ENCODE measurements around the gene HUS1B.
"Not testable (repeated sequence)": the region's sequence is repeated elsewhere in the genome, so short reads cannot be mapped to it uniquely, and the experiment has no call there.

Gene HUS1B

DNA sequence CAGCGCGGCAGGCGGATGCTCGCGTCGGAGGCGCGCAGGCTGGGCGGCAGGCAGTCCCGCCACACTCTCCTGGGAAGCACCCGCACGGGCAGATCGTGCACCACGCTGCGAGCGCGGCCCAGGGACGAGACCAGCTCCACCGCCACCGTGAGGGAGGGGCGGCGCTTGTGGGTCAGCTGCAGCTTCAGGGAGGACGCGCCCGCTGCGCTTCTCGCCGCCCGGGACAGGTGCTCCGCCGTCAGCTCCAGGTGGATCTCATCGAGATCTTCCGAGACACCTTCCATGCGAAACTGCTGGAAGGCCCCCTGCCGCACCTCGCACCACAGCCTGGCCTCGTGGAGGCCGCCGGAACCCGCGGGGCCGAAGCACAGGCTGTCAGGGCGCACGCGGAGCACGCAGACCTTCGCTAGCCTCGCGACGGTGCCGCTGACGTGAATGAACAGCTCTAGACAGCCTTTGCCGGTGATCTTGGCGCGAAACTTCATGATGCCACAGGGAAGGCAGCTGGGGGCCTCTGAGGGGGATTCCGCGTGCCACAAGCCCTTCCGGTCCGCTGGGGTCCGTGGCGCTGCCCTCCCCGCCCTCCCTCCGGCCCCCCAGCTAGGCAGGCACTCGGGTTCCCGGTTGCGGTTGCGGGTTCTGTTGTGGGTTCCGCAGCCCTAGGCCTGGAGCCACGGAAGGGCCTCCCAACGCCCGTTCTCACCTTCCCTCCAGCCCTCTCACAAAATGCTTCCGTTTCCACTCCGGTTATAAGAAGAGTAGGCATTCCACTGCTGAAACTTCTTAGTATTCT, at the start of gene HUS1B:
HUS1B (minus strand) TSS at position 641 of the 793 bp plus-strand sequence; CDS start at position 485, 156 bp downstream.
- no peak for ATAC-seq

DNA sequence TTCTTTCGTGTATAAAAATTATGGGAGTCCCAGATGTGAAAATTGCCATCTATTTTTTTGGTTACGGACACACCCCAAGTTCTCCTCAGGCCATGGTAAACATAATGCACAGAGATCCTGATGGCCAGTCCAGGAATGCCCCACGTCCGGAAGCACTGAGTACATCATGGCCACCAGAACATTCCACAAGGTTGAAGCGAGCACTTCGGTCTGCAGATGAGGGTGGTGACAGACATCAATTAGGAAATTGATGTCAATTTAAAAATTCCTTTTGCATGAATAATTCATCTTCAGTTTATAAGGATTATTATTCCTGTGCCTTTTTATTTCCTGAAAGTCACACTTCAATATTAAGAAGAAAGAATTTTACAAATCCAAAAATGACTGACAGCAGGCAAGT, 49.2 kb upstream of the HUS1B start:
- no peak for ATAC-seq

DNA sequence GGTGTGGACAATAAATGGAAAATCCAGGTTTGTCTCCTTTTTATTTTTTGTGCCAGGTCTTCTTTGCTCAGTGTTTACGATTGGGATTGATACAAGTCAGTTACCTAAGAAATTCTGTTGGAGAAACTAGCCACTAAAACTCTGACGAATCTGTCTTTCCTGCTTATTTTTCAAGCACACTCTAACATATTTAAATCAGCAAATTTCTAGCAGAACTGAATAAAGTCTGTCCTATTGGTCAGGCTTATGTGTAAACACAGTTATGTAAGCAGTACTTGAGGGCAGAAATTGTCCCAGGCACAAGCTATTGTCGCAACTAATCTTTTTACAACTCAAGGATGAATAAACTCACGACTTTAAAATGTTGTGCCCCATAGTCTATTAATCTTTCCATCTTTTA, 48.1 kb upstream of the HUS1B start:
- ATAC-seq, result no peak

DNA sequence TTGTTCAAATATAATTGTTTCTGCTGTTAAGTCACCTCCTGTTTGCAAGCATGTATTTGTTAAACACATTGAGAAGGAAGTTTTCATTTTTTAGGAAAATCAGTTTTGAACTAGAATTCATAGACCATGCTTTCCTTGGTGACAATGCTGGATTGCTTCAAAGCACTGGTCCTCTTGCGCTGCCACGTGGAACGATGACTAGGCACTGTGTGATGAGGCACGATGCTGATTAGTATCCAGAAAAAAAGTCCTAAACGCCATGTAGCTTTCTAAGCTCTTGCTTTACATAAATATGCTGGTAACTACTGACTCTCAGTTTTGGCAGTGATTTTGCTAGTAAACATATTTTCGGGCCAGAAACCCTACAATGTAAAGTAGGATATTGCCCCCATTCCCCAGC, 47.1 kb upstream of the HUS1B start:
- ATAC-seq, result no peak

DNA sequence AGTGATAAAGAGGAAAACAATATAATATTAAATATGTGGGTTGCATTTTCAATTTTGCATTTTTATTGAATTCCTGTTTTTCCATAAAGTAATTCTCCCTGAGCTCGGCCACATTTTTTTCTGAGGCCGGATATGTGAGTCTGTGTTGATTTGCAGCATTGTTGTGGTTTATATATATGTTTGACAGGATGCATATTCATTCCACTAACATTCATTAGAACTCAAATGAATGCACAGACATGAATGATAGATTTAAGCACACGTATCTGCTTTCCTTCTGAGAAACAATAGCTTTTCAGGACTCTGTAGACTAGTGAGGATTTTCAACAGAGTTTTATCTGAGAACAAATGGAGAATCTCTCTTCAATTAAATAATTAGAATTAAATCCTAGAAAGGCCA, 46.7 kb upstream of the HUS1B start:
- ATAC-seq, result no peak

DNA sequence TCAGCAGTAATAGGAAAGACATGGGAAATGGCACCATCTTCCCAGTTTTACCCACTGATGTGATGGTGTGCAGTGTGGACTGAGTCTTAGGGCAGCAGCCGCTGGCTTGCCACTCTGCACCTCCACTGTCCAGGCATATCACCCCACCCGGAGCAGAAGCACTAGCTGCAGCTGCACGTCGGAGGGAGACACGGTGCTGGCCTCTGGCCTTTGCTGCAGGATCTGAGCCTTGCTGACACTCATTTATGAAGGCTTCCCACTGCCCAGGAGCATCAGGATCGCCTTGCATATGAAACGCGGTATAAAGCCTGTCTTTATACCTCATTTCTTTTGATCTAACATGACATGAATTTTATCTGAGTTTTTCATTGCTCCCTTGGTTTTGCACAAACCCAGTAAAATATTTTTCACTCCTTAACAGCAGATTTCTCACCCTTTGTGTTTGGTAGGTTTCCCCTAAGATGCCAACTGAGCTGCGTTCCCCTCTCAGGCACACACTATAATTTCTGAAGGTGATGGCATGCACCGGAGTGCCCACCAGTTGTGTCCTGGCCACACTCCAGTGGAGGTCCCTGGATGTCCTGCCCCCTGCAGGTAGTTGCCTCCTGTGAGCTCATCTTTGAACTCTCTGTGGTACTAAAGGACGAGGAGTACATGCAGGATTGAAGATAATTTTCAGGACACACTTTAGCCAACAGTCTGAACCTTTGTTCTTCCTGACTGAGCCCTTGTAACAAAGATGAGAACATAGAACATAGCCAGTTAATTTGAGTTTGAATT, 45.0 kb upstream of the HUS1B start:
- no peak for ATAC-seq

DNA sequence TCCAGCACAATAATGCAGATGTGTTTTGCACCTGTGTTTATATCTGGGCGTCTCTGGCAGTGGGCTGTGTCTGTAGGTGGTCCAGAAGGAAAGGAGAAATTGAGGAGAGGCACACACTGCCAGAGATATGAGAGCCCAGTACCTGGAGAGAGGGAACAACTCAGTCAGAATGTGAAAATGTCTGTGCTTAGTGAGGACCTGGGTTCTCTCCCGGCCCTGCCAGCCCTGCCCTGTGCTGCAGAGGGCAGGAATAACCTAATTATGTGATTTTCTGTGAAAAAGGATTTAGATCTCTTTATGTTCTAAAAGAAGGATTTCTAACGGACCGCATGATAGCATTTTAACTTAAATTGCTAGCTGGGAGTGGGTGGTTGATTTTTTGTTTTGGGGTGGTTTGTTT, 44.3 kb upstream of the HUS1B start:
- ATAC-seq, result no peak

DNA sequence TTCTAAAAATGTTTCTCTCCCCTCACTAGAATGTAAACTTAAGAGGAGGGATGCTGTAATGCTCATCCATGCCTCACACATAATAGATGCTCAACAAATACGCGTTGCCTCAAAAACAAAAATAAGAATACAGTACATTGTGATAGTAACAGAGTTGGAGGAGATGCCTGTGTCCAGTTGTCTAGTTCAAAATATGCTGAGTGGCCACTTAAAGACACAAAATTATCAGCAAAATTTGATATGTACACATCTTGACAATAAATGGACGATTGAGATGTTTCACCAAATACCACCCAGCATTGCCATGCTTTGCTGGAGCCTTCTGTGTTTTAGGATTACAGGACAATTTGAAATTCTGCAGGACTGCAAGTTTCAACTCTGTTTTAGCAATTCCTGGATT, 43.6 kb upstream of the HUS1B start:
- ATAC-seq, result no peak

DNA sequence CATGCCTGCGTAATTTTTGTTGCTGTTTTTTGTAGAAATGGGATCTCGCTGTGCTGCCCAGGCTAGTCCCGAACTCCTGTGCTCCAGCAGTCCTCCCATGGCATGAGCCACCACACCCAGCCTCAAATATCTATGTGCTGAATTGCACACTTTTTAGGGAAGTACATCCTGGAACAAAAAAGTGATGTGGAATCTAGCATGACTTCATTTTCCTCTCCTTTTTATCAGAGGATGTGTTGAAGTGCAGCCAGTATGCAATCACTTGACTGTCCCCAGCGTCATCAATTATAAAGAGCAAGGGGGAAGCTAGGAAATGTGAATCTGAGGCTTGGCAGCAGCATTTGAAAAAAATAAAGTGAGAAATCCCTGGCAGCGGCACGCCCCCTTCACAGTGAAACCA, 42.4 kb upstream of the HUS1B start:
- ATAC-seq, result no peak

DNA sequence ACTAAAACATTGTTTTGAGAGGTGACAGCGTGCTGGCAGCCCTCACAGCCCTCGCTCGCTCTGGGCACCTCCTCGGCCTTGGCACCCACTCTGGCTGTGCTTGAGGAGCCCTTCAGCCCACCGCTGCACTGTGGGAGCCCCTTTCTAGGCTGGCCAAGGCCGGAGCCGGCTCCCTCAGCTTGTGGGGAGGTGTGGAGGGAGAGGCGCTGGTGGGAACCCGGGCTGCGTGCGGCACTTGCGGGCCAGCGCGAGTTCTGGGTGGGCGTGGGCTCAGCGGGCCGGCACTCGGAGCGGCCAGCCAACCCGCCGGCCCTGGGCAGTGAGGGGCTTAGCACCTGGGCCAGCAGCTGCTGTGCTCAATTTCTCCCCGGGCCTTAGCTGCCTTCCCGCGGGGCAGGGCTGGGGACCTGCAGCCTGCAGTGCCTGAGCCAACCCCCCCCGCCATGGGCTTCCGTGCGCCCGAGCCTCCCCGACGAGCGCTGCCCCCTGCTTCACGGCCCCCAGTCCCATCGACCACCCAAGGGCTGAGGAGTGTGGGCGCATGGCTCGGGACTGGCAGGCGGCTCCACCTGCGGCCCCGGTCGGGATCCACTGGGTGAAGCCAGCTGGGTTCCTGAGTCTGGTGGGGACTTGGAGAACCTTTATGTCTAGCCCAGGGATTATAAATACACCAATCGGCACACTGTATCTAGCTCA, 37.7 kb upstream of the HUS1B start:
- not testable (repeated sequence) for ATAC-seq

DNA sequence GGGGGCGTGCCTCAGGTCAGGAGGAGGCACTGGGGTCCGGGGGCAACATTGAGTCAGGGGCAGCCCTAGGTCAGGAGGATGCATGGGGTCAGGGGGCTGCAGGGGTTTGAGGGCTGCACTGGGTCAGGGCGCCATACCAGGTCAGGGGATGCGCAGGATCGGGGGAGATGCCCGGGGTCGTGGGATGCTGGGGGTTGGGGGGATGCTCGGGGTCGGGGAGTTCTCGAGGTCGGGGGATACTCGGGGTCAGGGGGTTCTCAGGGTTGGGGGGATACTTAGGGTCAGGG, 36.8 kb upstream of the HUS1B start:
- ATAC-seq, result no peak

DNA sequence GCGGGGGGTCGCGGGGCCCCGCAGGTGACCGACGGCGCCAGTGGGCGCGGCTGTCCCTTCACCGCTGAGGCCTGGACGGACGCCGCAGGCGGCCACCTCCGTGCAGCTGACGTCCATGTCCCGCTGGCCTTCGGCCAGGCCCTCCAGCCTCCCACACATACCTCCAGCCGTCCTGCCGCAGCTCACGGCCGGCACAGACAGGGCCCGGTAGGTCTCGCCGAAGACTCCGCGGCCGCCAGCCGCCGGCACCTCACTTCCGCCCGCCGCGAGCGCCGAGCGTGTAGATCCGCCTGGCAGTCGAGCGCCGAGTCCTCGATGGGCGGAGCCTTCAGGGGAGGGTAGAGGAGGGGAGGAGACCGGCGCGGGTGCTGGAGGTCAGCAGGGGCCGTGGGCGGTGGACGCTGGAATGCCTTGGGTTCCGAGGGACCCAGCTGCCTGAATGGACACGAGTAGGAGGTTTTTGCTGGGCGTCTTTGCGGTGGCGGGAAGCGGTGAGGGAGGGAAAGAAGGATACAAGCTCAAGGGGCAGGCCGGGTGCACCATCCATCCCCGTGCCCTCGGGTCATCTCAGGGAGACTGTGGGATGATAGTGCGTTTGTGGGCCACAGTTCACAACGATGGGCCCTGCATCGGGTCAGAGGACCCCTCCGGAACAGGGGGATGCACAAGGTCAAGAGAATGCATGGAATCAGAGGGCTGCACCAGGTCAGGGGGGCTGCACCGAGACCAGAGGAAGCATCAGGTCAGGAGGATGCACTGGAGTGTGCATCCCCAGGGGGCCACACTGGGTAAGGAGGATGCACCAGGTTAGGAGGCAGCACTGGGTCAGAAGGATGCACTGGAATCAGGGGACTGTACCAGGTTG, 36.2 kb upstream of the HUS1B start, which contains the start of gene EXOC2:
EXOC2 (minus strand) TSS at position 282 of the 865 bp plus-strand sequence. CDS start 55,321 bp downstream, outside the sequence.
- ATAC-seq, result peak; percentile 84 to 90

DNA sequence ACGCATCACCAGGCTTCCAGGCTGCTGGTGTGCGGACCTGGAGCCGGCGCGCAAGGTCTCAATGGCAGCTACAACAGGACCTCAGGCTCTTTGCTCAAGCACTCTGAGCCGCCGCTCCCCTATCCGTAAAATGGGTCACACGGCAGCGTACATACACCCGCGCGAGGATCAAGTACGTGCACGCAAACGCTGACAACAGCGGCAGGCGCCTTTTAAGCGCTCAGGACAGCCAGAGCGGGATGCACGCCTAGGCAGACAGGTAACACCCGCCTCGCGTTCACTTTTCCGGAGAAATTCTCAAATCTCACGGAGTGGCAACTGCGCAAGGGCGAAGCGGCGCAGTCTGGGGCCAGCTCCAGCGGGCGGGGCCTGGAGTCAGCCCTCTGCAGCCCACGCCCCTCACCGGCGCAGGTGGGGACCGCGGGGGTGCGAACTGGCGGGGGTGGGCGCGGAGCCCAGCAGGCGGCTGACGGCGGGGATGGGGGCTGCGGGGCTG, 35.5 kb upstream of the HUS1B start:
- ATAC-seq, result peak; percentile 88 to 91

DNA sequence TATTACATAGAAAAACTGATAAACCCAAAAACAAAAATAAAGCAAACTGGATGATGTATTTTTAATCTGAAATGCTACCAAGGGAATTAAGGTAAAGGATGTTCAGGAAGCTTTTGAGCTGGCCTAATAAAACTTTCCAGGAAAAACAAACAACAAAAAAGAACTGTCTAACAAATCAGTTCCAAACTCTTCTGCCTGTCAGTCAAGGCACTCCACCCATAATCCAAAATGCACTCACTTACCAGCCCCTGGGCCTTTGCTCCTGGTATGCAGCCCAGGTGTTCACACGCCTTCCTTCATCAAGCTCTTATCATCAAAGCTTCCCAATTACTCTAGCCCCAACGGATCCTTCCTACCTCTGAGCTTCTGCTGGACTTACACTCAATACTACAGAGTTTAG, 32.3 kb upstream of the HUS1B start:
- ATAC-seq, result no peak

DNA sequence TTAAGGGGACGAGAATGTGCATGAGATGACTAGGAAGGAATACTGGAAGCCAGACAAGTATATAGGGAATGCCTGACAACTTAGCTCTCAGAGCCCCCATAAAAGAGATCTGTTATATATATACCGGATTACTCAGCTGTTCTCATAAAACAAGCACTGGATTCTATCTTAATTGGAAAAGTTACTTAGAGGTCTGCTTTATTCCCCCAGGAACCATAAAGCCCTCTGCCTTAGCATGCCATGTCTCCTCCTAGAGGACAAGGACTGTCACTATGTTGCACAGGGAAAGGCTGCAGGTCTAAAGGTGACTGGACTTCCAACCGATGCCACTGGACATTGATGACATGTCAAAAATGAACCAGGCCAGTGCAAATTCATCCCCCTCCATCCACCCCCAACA, 29.6 kb upstream of the HUS1B start:
- no peak for ATAC-seq

DNA sequence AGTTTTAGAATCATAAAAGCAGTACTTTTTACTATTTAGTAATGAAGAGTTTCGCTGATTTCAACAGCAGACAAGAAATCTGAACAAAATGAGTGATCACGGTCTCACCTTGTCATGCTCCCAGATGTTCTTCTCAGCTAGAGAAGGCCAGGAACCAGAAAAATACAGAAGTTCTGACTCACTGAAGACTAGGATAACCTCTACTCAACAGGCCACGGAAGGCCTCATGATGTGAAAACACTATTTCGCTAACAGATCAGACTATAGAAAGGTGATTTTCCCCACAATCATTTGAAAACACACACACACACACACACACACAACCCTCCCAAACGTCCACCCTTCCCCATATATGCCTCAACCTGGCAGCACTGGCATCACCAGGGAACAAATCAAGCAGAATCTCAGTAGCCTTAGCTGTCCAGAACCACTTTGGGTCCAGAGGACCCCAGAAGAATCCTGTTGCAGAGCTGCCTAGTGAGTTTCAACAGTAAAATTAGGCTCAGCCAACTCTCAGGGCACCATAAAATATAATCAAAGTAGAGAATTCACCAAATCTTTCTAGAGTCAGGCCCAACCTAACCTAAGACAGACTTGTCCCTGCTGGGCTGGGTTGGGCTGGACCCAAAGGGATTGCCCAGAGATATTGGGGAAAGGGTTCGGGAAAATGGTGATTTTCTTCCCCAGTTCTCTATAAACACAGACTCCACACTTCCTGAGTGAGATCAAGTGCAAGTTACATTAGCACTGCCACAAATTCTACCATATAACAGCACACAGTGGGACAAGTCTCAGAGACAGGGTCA, 28.1 kb upstream of the HUS1B start:
- peak; percentile 99 for ATAC-seq

DNA sequence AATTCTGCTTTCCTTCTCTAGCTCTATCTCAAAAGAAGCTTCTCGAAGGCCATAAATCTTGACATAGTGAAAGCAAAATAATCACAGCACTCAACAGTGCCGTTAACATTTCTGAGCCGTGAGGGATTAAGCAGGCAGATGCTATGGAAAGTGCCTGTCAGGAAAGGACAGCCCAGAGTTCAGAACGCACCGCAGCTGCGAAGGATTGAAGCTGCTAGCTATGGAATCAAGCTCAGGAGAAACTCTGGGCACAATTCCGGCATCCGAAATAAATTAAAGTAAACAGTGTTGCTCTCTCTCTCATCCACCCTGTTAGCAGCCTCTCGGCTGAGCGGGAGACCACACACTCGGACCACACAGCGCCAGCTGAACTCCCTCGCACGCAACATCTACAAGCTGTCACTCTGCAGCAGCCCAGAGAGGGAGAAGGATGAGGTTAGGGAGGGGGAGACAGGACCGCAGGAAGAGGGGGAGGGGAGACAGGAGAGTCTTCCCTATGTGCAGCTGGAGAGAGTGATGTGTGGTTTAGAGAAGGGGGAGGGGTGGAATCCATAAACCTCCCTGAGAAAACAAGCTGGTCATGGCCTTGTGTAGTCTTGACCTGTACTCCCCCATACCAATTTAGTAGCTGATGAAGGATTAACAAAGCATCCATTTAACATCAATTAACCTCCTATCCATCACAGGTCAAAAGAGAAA, 27.0 kb upstream of the HUS1B start:
- ATAC-seq, result no peak

DNA sequence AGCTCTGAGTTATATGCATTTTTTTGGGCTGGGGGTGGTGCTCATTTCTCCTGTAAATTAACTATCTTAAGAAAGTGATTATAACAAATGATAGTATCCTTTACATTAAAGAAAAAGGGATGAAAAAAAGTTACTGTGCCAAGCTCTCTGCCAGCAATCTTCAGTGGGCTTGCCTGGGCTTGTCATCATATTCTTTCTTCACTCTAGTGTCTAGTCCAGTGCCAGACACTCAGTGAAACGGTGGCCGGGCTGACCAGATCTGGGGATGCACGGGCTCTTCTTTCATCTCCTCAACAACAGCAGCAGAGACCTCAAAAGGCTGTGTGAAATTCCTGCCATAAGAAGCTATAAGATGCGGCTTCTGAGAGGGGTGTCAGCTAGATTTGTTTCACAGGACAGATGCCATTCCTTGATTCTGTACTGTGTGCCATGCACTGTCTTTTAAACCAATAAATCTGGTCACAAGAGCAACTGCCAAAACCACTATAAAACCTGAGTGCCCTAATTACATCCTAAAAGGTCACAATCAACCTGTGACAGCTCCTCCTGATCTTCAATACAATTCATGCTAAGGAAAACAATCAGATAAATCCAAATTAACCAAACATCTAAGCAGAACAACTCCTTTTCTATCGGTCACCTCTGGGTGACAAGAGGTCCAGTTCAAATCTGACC, 23.9 kb upstream of the HUS1B start:
- no peak for ATAC-seq

DNA sequence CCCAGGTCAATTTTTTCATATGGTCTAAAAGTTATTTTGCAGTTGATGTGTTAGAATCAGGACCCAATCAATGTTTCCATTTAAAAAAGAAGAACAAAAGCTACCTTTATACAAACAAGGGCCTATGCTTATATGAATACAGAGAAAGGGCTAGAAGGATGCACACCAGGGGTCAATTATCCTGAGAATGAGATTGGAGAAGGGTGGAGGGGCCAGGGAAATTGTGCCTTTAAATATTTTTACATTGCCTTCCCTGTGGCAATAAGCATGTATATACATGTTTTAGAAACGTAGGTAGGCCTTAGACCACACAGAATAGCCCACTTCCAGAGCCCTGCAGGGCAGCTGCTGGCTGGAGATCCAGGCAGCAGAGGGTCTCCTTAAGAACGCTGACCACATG, 23.4 kb upstream of the HUS1B start:
- ATAC-seq, result no peak

DNA sequence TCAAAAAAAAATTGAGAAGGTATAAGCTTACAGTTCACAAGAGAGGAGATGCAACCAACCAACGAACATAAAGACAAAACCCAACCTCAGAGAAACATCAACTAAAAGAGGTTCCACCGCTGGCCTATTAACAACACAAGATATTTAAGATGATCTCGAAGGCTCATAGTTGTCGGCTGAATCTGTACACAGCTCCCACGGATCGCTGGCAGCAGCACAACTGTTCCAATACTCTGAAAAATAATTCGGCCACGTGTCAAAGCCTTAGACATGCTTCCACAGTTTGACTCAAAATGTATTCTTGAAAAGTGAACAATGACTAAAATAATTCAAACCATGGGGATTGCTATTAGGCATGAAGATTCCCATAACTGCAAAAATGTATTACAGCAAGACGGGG, 22.4 kb upstream of the HUS1B start:
- no peak for ATAC-seq
